Rectal smooth muscle tissue (tissue), 1 donor: ENCODE data around the gene TRIM33.
"Not testable (repeated sequence)": the region's sequence is repeated elsewhere in the genome, so short reads cannot be mapped to it uniquely, and the experiment has no call there.

Experiments
- H3K27ac ChIP-seq: one replicate; pipeline ENCODE4 v1.7.0; 2013; ENCODE audit warnings: low read depth, low read length, inconsistent platforms
- H3K27me3 ChIP-seq: one replicate; pipeline ENCODE4 v1.7.0; 2013; ENCODE audit warnings: low read length; ENCODE audit not compliant: control insufficient read depth, insufficient read depth
- H3K36me3 ChIP-seq: one replicate; pipeline ENCODE4 v1.7.0; 2013; ENCODE audit warnings: low read length; ENCODE audit not compliant: control insufficient read depth, insufficient read depth
- H3K4me1 ChIP-seq: one replicate; pipeline ENCODE4 v1.7.0; 2013; ENCODE audit warnings: low read length; ENCODE audit not compliant: control insufficient read depth, insufficient read depth
- H3K4me3 ChIP-seq: one replicate; pipeline ENCODE4 v1.7.0; 2013; ENCODE audit warnings: low read length
- H3K9ac ChIP-seq: one replicate; pipeline ENCODE4 v1.7.0; 2013; ENCODE audit warnings: low read length

The TRIM33 gene

DNA sequence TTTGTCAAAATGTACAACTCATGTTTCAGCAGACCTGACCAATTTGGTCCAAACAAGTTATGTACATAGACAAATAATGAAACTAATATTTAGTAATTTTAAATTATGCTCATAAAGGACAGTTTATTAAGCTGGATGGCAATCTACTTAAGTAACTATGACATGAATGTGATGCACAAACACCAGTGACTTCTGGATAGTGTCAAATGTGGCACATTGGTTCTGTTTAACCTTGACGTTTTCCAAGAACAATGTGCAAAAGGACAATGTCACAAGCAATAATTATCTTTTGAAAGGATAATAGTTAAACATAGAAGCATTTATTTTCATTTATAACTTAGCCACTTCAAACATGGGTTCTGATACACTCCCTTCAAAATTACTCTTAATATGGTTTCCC lies 80.0 kb downstream of the TRIM33 start:
- no peaks in the 10 kb centered on the region for H3K27me3 ChIP-seq
- H3K9ac ChIP-seq, result no peak overlapping the region
- H3K36me3 ChIP-seq, result peaks cover 3% of the 10 kb centered on the region
- H3K4me3 ChIP-seq, result no peak overlapping the region
- H3K4me1 ChIP-seq, result peaks cover 2% of the 10 kb centered on the region
- no peak overlapping the region for H3K27ac ChIP-seq

DNA sequence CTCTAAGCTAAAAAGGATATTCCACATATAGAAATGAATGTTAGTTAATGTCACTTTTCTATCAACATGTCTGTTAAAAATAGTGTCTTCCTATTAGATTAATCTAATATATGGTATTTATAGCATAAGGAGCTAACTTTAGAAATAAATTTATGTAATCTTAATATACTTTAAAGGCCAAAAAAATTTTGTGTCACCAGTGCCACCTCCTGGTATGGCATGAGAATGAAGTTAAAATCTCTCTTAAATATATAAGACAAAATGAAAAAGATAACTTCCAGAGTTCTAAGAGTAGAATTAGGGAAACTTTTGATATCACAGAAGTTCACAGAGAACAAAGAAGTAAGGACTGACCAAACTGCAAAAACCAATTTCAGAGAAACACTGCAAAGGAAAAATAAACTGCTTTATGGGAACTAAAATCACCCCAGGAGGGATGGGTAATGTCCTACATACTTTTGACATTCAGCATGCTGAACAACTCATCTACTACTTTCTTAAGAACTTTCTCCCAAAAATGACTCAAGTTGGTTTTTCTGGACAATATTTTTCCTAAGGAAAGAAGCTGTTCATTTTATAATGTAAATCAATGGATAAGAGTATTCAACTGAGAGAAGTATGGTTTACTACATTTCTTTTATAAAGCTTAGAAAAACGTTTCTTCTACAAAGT lies 82.8 kb downstream of the TRIM33 start:
- Histone ChIP-seq H3K9ac (no peak overlapping the region), H3K27ac (no peak overlapping the region), H3K27me3 (no peaks in the 10 kb centered on the region), H3K36me3 (peaks cover 8% of the 10 kb centered on the region), H3K4me1 (peaks cover 2% of the 10 kb centered on the region), H3K4me3 (no peak overlapping the region)

DNA sequence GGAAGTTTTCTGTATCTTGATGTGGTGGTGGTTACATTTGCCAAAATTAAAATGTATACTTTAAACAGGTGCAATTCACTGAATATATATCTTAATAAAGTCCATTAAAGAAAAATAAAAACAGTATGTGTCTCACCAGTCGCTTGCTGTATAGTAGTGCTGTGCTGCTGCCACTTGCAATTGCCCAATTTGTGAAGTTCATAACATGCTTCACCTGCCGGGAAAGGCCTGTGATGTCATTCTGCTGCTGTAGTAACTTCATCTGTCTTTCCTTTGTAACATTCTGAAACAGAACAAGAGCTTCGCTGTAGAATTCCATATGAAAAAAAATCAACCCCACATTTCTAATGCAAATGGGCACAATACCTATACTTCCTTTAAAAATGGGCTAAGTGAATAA lies 83.4 kb downstream of the TRIM33 start:
- Histone ChIP-seq H3K36me3 (peaks cover 8% of the 10 kb centered on the region), H3K4me3 (no peak overlapping the region), H3K9ac (no peak overlapping the region), H3K27ac (no peak overlapping the region), H3K27me3 (no peaks in the 10 kb centered on the region), H3K4me1 (peaks cover 2% of the 10 kb centered on the region)

DNA sequence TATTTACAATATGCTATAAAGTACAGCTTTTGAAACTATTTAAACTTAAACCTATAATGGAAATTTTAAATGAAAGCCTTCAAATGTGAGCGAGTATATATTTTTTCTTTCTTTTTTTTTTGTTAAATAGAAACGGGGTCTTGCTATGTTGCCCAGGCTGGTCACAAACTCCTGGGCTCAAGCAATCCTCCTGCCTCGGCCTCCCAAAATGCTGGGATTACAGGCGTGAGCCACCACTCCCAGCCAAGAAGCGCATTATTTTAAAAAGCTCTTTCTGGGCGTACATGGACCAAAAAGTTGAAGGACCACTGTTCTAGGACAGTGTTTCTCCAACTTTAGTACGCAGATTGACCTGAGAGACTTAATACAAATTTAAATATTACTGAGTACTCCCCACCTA lies 87.5 kb downstream of the TRIM33 start:
- H3K4me3 ChIP-seq, result no peak overlapping the region
- no peak overlapping the region for H3K27ac ChIP-seq
- H3K36me3 ChIP-seq, result peaks cover 12% of the 10 kb centered on the region
- H3K27me3 ChIP-seq, result no peaks in the 10 kb centered on the region
- H3K9ac ChIP-seq, result no peak overlapping the region
- no peaks in the 10 kb centered on the region for H3K4me1 ChIP-seq

DNA sequence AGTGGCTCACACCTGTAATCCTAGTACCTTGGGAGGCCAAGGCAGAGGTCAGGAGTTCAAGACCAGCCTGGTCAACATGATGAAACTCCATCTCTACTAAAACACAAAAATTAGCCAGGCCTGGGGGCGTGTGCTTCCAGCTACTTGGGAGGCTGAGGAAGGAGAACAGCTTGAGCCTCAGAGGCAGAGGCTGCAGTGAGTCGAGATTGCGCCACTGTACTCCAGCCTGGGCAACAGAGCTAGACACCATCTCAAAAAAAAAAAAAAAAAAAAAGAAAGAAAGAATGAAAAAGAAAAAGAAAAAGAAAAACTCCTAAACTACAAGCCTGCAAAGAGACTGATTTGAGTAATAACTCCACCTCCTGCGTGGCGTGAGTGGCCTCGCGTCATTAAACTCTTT lies 92.1 kb downstream of the TRIM33 start:
- not testable (repeated sequence) for H3K27me3 ChIP-seq, H3K4me3 ChIP-seq, H3K4me1 ChIP-seq, H3K36me3 ChIP-seq, H3K9ac ChIP-seq, H3K27ac ChIP-seq

DNA sequence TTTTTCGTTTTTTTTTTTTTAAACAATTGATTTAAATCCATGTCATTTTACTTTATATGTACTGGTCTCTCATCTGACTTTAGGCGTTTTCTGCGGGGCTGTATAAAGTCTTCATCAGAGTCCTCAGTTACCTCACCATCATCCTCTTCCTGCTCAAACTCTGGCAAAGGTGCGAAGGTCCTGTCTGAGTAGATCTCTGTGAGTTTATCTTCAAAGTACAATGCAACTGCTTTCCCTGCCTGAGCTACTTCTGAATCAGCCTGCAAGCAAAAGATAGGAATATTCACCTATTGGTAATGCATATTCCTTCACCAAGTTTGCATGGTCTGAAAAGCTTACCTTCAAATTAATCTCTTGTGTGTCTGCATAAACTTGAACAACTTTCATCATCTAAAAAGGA lies 113.4 kb downstream of the TRIM33 start:
- H3K36me3 ChIP-seq, result peaks cover 2% of the 10 kb centered on the region
- no peaks in the 10 kb centered on the region for H3K27me3 ChIP-seq
- no peak overlapping the region for H3K9ac ChIP-seq
- H3K27ac ChIP-seq, result no peak overlapping the region
- H3K4me3 ChIP-seq, result no peak overlapping the region
- H3K4me1 ChIP-seq, result no peaks in the 10 kb centered on the region

DNA sequence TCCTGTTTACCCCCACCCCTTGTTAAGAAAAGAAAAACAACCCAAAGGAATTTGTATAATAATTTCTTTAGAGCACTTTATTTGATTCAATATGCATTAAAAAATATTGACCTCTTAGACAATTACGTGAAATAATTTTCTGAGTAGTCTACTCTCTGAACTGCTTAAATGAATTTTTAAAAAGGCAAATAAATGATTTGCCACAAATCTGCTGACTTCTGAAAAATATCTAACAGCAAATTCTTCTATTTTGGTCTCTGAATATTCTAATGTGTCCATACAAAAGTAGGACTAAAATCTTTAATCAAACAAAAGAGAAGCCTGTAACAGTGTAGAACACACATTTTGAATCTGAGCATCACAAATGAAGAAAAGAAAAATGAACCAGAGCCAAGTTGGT lies 115.1 kb downstream of the TRIM33 start:
- Histone ChIP-seq H3K4me3 (no peak overlapping the region), H3K36me3 (peaks cover 2% of the 10 kb centered on the region), H3K27ac (no peak overlapping the region), H3K27me3 (no peaks in the 10 kb centered on the region), H3K9ac (no peak overlapping the region), H3K4me1 (no peaks in the 10 kb centered on the region)

DNA sequence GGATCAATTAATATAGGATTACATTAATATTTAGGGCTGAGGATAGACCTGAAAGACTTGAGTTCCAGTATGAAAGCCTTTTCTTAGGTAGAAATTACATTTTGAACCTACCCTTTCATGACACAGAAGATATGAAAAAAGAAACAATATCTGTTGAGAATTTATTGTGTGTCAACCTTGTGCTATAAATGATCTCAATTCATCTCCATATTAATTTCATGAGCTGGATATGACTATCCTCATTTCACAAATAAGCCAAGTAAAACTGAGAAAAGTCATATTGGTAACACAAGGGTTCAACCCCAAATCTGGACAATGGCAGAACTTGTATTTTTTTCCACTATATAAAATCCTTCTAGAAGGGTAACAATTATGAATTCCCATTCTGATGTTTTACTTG lies 120.0 kb downstream of the TRIM33 start:
- H3K27ac ChIP-seq, result no peak overlapping the region
- no peak overlapping the region for H3K9ac ChIP-seq
- no peak overlapping the region for H3K4me3 ChIP-seq
- H3K27me3 ChIP-seq, result no peaks in the 10 kb centered on the region
- peaks cover 4% of the 10 kb centered on the region for H3K4me1 ChIP-seq
- H3K36me3 ChIP-seq, result no peaks in the 10 kb centered on the region

DNA sequence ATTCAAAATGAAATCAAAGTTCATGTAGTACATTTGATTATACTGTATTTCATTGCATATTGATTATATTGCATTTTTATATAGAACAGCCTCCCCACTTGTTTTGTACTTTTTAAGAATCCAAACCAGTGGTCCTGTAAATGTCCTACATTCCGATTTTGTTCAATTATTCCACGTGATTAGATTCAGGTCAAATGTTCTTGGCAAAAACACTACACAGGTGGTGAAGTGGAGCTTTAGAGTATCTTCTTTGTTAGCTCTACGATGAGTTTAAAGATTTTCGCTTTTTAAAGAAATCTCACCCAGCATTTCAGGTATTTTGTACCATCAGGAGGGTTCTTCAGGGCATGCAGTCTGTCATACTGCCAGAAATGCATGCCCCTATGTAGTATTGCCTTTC lies 120.6 kb downstream of the TRIM33 start:
- H3K27me3 ChIP-seq, result no peaks in the 10 kb centered on the region
- no peak overlapping the region for H3K4me3 ChIP-seq
- no peaks in the 10 kb centered on the region for H3K36me3 ChIP-seq
- no peak overlapping the region for H3K27ac ChIP-seq
- H3K4me1 ChIP-seq, result peaks cover 4% of the 10 kb centered on the region
- H3K9ac ChIP-seq, result no peak overlapping the region

DNA sequence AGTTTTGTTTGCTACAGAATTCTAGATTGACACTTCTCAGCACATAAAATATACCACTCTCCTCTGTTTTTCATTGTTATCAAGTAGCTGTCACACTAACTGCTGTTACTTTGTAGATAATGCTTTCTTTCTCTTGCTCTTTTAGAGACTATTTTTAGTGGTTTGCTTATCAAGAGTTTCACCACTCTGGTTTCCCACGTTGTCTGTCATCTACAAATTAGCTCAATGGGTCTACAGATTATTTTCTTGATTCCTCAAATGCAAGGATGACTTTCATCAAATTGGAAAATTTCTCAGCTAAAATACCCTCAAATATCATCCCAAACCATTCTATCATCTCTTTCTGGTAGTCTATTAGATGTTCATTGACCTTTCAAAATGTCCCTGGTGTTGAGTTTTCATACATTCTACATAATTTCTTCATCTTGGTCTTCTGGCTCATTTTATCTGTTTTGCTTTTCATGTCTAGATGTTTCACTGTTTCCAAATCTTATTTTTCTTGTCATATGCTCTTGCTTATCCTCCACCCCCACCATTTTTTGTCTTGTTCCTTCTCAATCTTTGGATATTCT lies 122.5 kb downstream of the TRIM33 start:
- Histone ChIP-seq H3K27me3 (no peaks in the 10 kb centered on the region), H3K27ac (no peak overlapping the region), H3K9ac (no peak overlapping the region), H3K4me1 (peaks cover 4% of the 10 kb centered on the region), H3K4me3 (no peak overlapping the region), H3K36me3 (no peaks in the 10 kb centered on the region)

DNA sequence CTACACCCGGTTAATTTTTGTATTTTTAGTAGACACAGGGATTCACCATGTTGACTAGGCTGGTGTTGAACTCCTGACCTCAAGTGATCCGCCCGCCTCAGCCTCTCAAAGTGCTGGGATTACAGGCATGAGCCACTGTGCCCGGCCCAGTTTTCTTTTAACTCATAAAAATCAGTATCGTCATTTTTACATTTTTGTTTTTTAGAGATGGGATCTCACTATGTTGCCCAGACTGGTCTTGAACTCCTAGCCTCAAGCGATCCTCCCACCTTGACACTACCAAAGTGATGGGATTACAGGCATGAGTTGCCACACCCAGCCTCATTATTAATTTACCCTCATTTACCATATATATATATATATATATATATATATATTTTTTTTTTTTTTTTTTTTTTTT lies 123.4 kb downstream of the TRIM33 start:
- H3K9ac ChIP-seq, H3K36me3 ChIP-seq, H3K4me3 ChIP-seq, H3K27ac ChIP-seq, H3K27me3 ChIP-seq, H3K4me1 ChIP-seq: not testable (repeated sequence)

DNA sequence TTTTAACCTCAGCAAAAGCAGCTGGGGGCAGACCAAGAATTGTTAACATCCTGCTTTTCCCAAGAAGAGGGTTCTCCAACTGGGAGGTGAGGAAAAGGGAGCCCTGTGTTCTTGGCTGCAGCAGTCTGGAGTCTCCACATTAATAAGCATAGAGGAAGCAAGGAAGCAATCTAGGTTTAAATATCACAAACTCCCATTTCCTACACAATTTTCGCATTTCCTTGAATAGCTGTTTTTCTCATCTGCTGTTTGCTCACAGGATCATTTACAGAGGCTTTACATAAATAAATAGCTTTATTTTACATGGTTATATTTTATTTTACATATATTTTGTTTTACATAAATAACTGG lies 124.0 kb downstream of the TRIM33 start:
- peaks cover 4% of the 10 kb centered on the region for H3K4me1 ChIP-seq
- no peak overlapping the region for H3K4me3 ChIP-seq
- no peak overlapping the region for H3K27ac ChIP-seq
- no peak overlapping the region for H3K9ac ChIP-seq
- H3K36me3 ChIP-seq, result no peaks in the 10 kb centered on the region
- no peaks in the 10 kb centered on the region for H3K27me3 ChIP-seq
